Measurements from ENCODE around the gene RBM33.

Gene RBM33

GRCh38 chr7:155751409-155751808 lies 106.9 kb downstream of the RBM33 start (continued):
- TF ChIP-seq ZBTB11 (tag by site-specific recombination; conservative IDR thresholded peaks at IDR 0.05; ENCODE audit: low read depth) (no peak), REPIN1 (tag by site-specific recombination; IDR thresholded peaks at IDR 0.05; ENCODE audit: low read depth) (no peak), ZNF23 (tag by site-specific recombination; IDR thresholded peaks at IDR 0.05; ENCODE audit: borderline replicate concordance) (no peak), KLF8 (tag by site-specific recombination; IDR thresholded peaks at IDR 0.05) (no peak), ZNF777 (tag by site-specific recombination; IDR thresholded peaks at IDR 0.05; ENCODE audit: borderline replicate concordance) (no peak), ZNF404 (tag by site-specific recombination; IDR thresholded peaks at IDR 0.05) (no peak)

GRCh38 chr7:155752756-155753445 lies 108.4 kb downstream of the RBM33 start:
- Histone ChIP-seq H3K36me3 (ENCODE audit: control insufficient read depth in 2 of 2, insufficient read depth in 1 of 2, low read length in 2 of 2) (peaks cover 0 to 24% of the 10 kb centered on the region in 2 experiments; a peak in 1 of 3 replicates), H3K4me3 (ENCODE audit: low read depth, low read length) (no peak overlapping the region), H3K9me3 (ENCODE audit: control insufficient read depth, insufficient read depth, low read depth, low read length) (no peaks in the 10 kb centered on the region), H3K4me1 (ENCODE audit: control insufficient read depth, insufficient read depth, low read length) (no peaks in the 10 kb centered on the region), H3K27ac (ENCODE audit: extremely low read depth, low read depth, low read length) (no peak overlapping the region)
- CTCF ChIA-PET = no interaction called here
- POLR2A ChIA-PET = no interaction called here
- TF ChIP-seq ZNF121 (tag by site-specific recombination; IDR thresholded peaks at IDR 0.05) = no peak
- no peak for TF ChIP-seq ZNF416 (tag by site-specific recombination; IDR thresholded peaks at IDR 0.05)
- no peak for TF ChIP-seq ZIC2 (tag by site-specific recombination; IDR thresholded peaks at IDR 0.05)
- no peak for TF ChIP-seq TSHZ1 (tag by site-specific recombination; IDR thresholded peaks at IDR 0.05; ENCODE audit: borderline replicate concordance)
- no peak for TF ChIP-seq ZNF692 (tag by site-specific recombination; IDR thresholded peaks at IDR 0.05)
- TF ChIP-seq EGR2 (tag by site-specific recombination; IDR thresholded peaks at IDR 0.05; ENCODE audit: low read depth) = no peak
- no peak for TF ChIP-seq REST (tag by site-specific recombination; IDR thresholded peaks at IDR 0.05)
- no peak for TF ChIP-seq ZBTB7A (tag by site-specific recombination; IDR thresholded peaks at IDR 0.05; ENCODE audit: low read depth)
